Omental fat pad (tissue), 4 donors: Measurements from ENCODE around the gene LSS. TPM values are rescaled to one million over a fixed set of nuclear protein-coding genes. Genes with fewer than 3 reads are reported as not detected.

Experiments
- ATAC-seq: fragments of 150-250 bp; one replicate; pipeline ENCODE4 v1.9.1; 2016; ENCODE audit warnings: mild to moderate bottlenecking, moderate library complexity; ENCODE audit not compliant: low FRiP score
- DNase-seq: peaks from one replicate; pipeline ENCODE4 v3.0.0-alpha.2; 2019; ENCODE audit warnings: low spot score
- total RNA-seq, 4 donors: library from RNA; depleted of rRNA; stranded (reverse); fragments of >200 nt; gene quantifications; one replicate each; pipeline ENCODE4 v1.1.0, GENCODE V29; 2016
- TF ChIP-seq, protein P1 (sequence below), 3 donors: fragments of 450-650 bp; IDR thresholded peaks; one replicate each; pipeline ENCODE4 v1.5.1; 2016 to 2017; ENCODE audit warnings: antibody characterized with exemption in 3 of 3, mild to moderate bottlenecking in 3 of 3, moderate library complexity in 2 of 3

The LSS gene
- total RNA-seq, 4 donors from 2014 or later = 94.8 to 122 (median 108) TPM

DNA sequence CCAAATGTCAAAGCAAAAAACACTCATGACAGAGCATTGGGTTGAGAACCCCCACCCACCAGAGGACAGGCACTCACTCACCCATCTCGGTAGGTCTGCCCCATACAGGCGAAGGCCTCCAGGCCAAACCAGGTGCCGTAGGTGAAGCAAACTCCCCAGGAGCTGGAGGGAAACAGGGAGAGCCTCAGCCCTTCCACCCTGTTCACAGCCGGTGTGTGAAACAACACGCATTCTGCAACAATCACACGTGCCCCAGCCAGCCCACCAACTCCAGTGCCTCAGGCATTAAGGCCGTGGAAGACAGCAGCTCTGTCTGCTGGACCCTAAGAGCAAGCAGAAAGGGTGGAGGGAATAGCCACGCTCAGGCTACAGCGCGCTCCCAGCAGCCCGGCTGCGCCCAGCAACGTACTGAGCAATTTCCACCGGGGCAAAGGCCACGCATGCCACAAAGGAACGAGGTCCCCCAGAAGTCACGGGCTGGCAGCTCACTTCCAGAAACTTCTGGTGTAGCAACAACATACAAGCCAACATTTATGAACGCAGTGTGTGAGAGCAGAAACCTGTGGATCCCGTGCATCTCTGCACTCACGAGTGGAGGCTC, 32.9 kb downstream of the LSS start:
- ATAC-seq = no peak
- DNase-seq = peak; percentile 16
- TF ChIP-seq, protein P1, sequence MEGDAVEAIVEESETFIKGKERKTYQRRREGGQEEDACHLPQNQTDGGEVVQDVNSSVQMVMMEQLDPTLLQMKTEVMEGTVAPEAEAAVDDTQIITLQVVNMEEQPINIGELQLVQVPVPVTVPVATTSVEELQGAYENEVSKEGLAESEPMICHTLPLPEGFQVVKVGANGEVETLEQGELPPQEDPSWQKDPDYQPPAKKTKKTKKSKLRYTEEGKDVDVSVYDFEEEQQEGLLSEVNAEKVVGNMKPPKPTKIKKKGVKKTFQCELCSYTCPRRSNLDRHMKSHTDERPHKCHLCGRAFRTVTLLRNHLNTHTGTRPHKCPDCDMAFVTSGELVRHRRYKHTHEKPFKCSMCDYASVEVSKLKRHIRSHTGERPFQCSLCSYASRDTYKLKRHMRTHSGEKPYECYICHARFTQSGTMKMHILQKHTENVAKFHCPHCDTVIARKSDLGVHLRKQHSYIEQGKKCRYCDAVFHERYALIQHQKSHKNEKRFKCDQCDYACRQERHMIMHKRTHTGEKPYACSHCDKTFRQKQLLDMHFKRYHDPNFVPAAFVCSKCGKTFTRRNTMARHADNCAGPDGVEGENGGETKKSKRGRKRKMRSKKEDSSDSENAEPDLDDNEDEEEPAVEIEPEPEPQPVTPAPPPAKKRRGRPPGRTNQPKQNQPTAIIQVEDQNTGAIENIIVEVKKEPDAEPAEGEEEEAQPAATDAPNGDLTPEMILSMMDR (IDR thresholded peaks at IDR 0.05) = no peak

- TF ChIP-seq, protein P1 (IDR thresholded peaks at IDR 0.05) = no peak
- DNase-seq (peak; percentile 8), ATAC-seq (no peak)
Measured at GRCh38 chr21:46194374-46195334, 33.9 kb downstream of the LSS start.

- ATAC-seq = no peak
- DNase-seq = peak; percentile 9
- TF ChIP-seq, protein P1 (IDR thresholded peaks at IDR 0.05) = no peak
Measured at GRCh38 chr21:46193829-46194373, 34.7 kb downstream of the LSS start.

DNA sequence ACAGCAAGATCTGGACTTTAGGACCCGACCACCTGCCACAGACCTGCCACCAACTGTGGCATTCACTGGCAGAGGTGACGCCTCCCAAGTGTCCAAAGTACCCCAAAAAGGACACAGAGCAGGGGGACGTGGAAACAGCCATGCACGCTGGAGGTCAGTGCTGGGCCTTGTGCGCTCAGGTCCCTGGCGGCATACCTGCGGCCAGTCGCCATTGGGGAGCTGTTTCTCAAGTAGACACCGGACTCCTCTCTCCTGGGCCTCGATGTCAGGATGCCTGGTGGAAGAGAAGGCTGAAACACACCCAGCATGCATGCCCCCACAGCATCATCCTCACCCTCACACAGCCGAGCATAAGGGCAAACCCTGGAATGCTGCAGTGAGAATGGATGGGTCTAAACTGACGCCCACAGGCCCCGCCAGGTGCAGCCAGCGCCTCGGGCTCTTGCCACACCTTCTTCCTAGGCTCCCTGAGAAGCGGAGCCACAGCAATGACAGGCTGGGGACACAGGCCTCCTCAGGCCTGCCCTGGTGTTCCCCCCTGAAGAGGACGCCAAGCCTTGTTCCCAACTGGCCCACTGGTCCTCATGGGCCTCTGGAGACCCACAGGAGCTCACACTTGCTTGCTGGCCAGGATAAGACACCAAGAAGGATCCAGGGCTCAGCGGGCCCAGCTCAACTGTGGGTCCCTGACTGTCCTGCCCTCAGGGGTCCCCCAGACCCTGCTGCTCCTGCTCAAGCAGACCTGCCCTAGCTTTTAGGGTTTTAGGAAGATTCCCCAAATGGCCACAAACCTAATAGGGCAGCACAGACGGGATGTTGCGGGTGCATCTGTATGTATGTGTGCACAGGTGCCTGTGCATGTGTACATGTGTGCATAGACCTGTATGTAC, 36.6 kb downstream of the LSS start:
- DNase-seq (peak; percentile 3), ATAC-seq (no peak)
- TF ChIP-seq, protein P1 (IDR thresholded peaks at IDR 0.05) = no peak

DNA sequence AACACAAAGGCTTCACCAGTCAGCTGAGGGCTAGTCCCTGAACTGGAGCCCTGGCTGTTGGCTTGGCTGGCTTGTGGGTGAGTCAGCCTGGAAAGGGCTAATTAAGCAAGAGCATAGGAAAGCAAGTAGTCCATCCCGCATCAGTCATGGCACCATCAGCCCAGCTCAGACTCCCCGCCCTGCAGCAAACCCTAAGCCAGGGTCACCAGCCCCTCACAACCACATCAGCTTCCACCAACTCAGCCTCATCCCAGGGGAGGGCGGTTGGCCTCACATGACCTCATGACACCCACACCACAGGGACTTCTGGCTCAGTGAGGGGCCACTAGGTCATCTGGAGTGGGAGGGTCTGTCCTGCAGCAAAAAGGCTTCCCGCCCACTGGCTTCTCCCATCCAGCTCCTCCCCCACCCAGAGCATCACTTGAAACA, 37.3 kb downstream of the LSS start:
- TF ChIP-seq, protein P1 (IDR thresholded peaks at IDR 0.05) = no peak
- peak; percentile 23 for DNase-seq
- ATAC-seq = peak; percentile 59

DNA sequence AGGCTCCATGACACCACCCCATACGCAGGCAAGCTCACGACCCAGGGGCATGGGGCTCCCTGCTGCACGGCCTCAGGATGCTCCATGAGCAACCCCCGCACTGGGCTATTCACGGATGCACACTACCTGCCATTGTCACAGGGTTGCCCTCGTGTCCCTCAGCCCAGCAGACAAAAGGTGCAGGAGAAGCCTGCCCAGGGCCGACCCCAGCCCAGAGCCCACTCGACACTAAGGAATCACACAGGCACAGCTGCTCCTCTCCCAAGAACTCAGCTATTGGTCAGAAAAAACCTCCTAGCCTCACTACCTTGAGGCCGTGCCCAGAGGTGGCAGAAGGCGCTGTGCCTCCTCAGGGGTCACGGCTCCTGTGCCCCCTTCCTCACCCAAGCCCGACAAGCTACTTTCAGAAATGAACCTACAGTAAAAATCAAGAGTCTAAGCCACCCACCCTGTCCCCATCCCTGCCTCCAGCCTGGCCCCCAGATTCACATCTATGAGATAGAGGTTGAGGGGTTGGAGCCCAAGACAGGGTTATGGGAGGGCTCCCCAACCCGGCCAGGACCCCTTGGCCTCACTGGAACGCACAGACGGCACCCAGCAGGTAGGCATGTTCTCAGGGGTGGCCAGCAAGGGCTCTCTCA, 38.0 kb downstream of the LSS start:
- ATAC-seq = no peak
- TF ChIP-seq, protein P1 (IDR thresholded peaks at IDR 0.05) = no peak
- DNase-seq = peak; percentile 16
